T47D (cell line): ENCODE results near the gene CLASRP.

Source experiments
- DNase-seq, 2 experiments: peaks; one replicate each; pipeline versions ENCODE4 v3.0.0 to v3.0.0-alpha.2; 2011 to 2012; ENCODE audit warnings: low read depth in 1 of 2, low spot score in 1 of 2
- JUND ChIP-seq: IDR thresholded peaks from 2 replicates; pipeline ENCODE4 v1.6.1; 2012; ENCODE audit warnings: low read depth
- in situ Hi-C: cut with HindIII; loops from 2 replicates; pipeline ENCODE4 v1.10.0; 2016; ENCODE audit warnings: low sequenced_read_pairs, low pct_unique_long_range_greater_than_20kb

The CLASRP gene

DNA sequence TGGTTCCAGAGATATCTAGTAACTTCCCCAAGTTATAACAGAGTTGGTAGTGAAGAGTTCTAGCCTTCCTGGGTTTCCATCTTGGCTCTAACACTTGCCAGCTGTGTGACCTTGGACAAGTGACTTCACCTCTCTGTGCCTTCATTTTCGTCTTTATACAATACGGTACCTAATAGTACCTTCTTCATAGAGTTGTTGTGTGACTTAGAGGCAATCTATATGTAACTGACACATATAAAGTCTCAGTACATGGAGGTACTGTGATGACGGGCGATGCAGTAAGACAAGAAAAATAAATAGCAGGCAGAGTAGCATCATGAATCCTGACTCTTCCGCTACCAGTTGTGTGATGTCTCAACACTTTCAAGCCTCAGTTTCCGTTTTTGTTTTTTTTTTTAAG, 8.0 kb upstream of the CLASRP start:
- no peak for TF ChIP-seq JUND
- in situ Hi-C loops: no loop called here
- no peak for DNase-seq

- no peak for TF ChIP-seq JUND
- no peak for DNase-seq
- in situ Hi-C loops: no loop called here
Observed at GRCh38 chr19:45032421-45032820, 6.4 kb upstream of the CLASRP start.

GRCh38 chr19:45035755-45036154, 3.1 kb upstream of the CLASRP start:
- in situ Hi-C loops: no loop called here
- no peak for DNase-seq
- no peak for TF ChIP-seq JUND

DNA sequence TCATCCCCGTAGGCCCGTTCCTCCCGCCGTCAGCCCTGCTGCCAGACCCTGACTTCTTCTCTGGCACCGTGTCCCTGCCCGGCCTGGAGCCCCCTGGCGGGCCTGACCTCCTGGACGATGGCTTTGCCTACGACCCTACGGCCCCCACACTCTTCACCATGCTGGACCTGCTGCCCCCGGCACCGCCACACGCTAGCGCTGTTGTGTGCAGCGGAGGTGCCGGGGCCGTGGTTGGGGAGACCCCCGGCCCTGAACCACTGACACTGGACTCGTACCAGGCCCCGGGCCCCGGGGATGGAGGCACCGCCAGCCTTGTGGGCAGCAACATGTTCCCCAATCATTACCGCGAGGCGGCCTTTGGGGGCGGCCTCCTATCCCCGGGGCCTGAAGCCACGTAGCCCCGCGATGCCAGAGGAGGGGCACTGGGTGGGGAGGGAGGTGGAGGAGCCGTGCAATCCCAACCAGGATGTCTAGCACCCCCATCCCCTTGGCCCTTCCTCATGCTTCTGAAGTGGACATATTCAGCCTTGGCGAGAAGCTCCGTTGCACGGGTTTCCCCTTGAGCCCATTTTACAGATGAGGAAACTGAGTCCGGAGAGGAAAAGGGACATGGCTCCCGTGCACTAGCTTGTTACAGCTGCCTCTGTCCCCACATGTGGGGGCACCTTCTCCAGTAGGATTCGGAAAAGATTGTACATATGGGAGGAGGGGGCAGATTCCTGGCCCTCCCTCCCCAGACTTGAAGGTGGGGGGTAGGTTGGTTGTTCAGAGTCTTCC, 1.3 kb upstream of the CLASRP start:
- DNase-seq: no peak
- no peak for TF ChIP-seq JUND
- in situ Hi-C loops: no loop called here

- no peak for TF ChIP-seq JUND
- DNase-seq: no peak
- in situ Hi-C loops: no loop called here
Observed at GRCh38 chr19:45040059-45040771, 1.4 kb downstream of the CLASRP start.

GRCh38 chr19:45041125-45041524, 2.3 kb downstream of the CLASRP start:
- DNase-seq: no peak
- in situ Hi-C loops: no loop called here
- TF ChIP-seq JUND: no peak

DNA sequence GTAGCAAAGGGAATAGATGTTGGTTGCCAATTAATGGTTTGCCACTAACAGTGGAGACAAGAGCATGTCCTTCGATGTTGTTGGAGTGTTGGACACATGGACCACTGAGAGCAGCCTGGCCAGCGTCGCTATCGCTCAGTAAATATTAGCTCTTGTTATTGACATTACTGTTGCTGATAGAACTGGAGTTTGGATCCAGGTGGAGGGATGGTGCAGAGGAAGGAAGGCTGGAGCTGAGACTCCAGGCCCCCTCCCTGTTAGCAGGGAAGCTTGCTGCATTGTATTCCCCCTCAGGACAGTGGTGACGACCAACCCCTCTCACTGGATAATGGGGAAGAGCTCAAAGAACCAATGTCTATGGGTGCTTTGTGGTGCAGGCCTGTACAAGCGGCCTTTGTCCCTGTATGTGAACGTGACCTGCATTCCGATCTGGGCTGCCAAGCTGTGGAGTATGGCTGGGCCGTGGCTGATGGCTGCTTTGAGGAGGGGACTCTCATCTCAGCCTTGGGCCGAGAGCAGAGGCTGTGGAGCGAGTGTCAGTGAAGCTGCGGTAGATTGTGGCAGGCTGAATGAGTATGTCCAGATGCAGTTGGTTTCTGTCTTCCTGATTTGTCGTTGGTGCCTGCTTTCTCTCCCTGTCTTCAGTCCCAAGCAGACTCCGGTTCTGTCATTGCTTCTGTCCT, 7.0 kb downstream of the CLASRP start:
- in situ Hi-C loops: no loop called here
- TF ChIP-seq JUND: no peak
- DNase-seq: no peak

DNA sequence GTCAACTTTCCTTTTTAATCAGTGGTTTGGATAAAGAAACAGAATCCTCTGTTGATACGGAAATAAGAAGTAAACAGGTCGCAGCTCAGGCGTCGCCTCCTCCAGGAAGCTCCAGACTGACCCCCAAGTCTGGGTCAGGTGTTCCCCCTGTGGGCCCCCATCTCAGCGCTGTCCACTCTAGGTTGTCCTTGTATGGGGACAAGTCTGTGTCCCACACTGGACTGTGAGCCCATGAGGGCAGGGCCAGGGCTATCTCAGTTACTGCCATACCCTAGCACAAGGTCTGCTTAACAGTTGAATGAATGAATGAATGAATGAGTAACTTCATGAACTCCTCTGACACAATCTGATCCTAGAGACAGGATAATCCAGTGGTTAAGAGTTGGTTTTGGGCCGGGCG, 7.5 kb downstream of the CLASRP start:
- in situ Hi-C loops: no loop called here
- DNase-seq: no peak
- TF ChIP-seq JUND: no peak

- in situ Hi-C loops: no loop called here
- no peak for TF ChIP-seq JUND
- no peak for DNase-seq
Observed at GRCh38 chr19:45047188-45047797, 8.4 kb downstream of the CLASRP start.

DNA sequence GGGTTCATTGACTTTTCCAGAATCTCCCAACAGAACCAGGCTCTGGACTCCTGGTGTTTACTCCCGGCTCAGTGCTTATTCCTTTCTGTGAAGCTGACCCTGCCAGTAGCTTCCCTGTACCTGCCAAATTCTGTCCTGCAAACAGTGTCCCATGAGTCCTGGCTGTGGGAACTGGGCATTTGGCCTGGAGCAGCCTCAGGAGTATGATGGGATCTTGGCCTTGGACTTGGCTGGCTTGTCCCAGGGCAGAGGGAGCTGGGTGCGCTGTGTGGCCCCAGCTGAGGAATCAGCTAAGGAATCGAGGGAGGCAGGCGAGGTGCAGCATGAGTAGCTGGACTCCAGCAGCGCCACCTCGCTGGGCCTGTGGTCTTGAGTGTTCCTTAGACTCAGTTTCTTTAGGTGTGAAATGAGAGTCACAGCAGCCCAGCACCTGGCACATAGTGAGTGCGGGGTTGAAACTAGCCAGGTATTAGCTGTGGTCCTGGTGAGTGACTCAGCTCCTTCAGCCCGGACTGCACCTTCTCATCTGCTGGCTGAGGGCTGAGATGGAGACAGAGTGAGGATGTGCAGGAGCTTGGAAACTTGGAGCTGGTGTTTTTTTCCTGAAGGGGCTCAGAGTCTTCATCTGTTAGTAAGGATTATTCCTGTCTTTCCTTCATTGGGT, 10.4 kb downstream of the CLASRP start:
- TF ChIP-seq JUND: no peak
- peak in 1 of 2 experiments; percentile 28 for DNase-seq
- in situ Hi-C loops: no loop called here

DNA sequence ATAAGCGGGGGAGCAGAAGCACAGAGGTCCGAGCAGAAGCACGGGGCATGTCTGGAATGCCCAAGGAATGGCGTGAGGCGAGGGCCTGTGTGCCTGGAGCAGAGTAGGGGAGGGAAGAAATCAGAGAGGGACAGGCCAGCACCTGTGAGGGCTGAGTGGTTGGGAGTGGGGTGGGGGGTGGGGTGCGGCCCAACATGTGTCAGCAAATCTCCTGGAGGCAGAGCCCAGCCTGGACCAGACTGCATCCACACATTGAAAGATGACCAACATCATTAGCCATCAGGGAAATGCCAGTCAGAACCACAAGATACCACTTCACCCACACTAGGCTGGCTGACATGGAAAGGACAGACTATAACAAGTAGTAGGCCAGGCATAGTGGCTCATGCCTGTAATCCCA, 11.2 kb downstream of the CLASRP start:
- TF ChIP-seq JUND: no peak
- no peak for DNase-seq
- in situ Hi-C loops: no loop called here

DNA sequence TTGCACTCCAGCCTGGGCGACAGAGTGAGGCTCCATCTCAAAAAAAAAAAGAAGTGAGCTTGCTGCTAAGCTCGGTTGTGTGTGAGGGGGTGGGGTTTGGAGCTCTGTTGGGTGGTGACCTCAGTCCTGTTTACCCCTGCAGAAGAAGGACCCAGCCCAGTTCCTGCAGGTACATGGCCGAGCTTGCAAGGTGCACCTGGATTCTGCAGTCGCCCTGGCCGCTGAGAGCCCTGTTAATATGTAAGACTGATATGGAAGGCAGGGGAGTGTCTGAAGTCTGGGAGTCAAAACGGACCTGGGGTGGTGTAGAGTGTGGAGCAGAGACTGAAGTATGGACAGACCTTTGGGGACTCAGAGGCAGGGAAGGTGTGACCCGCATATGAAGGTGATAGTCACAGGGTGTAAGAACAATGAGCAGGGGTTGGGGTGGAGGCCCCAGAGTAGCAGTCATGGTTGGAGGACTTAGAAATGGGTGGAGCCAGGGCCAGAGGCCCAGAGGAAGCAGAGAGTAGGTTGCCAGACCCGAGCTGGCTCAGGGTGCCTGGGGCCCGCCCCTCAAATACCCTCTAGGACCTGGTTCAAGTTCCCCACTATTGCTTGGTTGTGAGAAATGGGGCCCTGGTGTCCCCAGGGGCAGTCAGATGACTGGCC, 13.2 kb downstream of the CLASRP start:
- in situ Hi-C loops: no loop called here
- no peak for DNase-seq
- no peak for TF ChIP-seq JUND
